ENCODE data around the gene ADAM12.
"Not testable (repeated sequence)": the region's sequence is repeated elsewhere in the genome, so short reads cannot be mapped to it uniquely, and the experiment has no call there.

ADAM12 gene

DNA sequence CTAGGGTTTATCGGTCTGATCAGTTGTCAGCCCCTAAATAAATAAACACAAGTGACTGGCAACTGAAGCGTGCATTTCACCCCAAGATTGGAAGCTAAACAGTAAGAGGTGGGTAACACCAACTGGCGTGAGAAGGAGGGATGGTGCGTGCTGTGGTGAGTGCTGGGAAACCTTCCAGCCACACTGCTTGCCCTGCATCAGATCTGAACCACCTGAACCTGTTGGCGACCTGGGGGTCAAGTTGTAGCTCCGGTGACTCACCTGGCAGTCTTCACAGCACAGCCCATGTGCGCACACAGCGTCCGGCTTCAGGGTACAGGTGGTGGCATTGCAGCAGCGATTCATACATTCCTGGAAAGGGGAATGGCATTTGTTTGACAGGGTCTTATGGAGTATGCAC lies 321.8 kb downstream of the ADAM12 start:
- no peak for DNase-seq

DNA sequence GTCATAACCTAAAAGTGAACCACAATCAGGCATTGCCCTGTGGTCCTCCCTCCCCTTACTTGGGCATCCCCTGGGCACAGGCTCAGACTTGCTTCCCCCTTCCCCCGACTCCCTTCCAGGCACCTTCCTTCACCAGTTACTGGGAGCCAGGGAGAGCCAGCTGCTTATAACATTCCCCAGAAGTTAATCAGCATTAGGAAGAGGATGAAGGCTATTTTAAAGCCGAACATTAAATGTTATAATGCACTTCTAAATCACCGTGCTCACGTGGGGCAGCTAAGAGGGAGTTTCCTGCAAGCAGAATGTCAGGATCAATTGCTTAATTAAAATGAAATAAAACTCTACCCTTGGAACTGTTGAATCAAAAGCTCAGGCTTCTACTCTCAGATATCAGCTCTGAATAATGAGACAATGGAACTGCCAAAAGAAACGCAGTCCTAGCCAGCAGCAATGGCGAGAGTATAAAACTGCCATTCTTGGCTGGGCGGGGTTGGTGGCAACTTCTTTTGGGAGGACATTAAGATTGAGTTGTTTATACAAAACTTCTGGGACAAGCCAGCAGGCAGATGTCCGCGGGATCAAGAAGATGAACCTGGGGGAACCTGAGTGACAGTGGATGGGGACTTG lies 322.4 kb downstream of the ADAM12 start:
- no peak for DNase-seq

DNA sequence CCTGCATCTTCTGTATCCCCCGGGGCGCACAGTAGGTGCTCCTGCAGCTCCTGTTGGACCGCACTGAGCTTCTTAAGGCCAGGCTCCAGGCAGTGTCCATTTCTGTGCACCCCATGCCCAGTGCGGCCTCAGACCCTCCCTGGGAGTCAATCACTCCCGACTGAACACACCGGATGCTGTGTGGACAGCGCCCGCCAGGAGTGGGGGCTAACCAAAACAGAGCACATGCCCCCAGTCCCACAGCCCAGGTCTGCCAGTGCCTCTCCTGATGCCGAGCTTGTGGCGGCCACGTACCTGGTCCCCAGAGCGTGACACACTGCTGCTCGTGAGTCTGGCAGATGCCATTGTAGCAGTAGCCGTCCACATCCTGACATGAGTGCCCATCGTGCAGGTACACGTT lies 323.8 kb downstream of the ADAM12 start:
- no peak for DNase-seq

DNA sequence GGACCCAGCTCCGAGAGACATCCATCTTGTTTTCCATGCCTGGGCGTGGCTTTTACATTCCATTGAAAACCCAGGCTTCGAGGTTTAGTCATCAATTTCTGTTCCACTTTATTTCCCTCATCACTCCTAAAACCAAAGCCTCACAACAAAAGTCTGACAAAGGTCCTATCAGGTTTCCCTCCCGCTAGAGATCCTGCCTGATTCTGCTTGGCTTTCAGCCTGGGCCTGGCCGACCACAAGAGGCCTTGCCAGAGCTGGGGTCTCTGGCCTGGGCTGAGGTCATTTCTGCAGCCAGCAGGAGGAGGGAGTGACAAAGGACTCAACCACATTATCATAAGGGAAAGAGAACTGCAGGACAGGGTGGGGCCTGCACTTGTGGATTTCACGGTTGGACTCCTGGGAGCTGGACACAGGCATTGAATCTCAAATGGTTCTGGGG lies 324.9 kb downstream of the ADAM12 start:
- no peak for DNase-seq

DNA sequence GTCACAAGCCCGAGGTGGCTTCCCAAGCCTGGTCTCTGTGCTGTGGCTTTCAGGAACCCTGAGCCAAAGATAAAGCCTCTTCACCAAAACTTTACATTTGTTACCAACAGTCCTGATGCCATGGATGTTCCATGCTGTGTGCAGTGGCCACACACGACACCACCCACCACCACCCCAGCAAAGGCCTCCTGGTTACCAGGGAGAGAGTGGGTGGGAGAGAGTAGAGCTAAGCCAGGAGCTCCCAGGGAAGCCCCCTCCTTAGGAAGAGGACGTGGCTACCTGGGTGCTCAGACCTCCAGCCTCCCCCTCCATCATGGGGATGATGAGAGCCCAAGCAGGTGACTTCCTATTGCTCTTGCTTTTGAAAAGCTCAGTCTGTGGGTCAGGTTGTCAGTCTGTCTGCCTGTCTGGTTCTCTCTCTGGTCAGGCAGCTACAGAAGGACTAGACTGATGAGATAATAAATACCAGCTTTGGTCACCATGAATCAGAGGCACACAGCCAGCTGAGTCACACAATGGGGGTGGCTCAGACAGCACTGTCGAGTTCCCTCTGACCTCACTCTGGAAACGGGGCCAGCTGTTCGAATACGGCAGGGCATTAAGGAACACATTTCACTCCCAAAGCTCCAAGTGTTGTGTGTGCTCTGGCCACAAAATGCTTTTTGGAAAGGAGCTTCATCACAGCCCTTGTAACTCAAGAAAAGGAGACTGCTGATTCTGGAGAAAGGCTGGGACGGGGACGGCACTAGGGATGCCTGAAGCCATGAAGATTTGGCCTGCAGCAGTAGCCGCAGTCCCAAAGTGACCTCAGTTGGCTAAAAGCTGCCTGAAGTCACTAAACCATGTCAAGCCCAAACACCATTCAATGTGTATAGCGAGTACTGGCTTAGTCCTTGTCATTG lies 325.9 kb downstream of the ADAM12 start:
- no peak for DNase-seq

DNA sequence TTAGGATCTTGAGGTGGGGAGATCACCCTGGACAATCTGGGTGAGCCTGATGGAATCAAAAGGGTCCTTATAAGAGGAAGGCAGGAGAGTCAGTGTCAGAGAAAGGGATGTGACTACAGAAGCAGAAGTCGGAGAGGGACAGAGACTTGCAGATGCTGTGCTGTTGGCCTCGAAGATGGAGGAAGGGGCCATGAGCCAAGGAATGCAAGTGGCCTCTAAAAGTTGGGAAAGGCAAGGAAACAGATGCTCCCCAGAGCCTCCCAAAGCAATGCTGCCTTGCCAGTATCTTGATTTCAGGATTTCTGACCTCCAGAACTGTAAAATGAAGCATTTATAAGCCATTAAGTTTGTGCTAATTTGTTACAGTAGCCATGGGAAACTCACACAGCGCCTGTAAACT lies 326.8 kb downstream of the ADAM12 start:
- DNase-seq = no peak

DNA sequence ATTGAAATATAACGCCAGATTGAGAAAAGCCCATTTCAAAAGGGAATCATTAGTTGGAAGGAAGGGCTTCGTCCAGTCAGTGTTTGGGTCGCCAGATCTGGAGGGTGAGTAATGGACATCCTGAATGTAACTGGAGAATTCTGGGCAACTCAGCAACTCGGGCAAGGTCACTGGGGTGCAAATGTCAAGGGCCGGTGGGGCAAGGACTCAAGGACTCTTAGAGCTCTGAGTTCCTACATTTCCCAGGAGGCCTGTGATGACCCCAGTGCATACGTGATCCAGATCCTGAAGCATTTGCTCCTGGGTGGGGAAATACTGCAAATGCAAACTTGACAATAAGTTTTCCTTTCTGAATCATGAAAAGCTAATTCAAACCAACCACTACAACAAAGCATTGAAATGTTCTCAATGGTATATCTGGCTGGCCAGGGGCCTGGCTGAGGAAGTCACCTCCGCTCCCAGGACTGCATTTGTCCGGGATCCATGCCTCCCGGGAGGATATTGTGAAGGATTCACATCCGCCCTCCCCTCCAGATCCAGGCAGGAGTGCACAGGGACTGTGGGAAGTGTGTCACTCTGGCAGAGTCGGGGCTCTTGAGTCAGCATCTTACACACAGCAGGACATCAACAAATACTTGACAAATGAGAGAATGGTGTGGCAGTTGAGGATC lies 327.9 kb downstream of the ADAM12 start:
- no peak for DNase-seq

DNA sequence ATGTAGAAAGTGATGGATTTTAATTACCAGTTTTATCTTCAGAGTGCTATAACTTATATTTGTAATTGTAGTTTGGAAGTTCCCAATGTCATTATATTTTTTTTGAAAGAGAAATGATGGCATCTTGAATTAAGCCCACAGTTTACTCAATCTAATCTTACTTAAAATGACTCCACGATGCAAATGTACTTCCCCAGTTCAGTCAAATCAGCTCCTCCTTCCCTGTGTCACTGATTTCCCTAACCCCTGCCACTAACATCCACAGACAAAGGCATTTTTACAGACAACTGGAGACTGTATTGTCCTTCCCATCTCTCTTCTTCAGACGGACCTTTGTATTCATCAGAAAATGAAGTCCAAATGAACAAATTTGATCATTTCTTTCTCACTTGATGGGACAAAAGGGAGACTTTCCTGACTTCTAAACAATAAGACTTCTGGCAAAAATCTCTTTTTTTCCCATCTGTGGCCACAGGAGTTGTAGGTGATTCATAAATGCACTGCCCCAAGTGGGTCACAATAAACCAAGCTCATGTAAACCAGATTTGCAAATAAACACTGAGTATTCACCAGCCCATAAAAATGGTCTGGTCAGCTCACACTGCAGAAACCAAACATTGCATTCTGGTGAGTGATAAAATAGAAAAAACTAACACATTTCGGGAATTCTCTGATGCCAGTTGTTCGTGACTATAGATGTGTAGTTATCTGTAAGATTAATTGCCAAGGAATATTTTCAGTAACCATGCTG lies 329.0 kb downstream of the ADAM12 start:
- no peak for DNase-seq

DNA sequence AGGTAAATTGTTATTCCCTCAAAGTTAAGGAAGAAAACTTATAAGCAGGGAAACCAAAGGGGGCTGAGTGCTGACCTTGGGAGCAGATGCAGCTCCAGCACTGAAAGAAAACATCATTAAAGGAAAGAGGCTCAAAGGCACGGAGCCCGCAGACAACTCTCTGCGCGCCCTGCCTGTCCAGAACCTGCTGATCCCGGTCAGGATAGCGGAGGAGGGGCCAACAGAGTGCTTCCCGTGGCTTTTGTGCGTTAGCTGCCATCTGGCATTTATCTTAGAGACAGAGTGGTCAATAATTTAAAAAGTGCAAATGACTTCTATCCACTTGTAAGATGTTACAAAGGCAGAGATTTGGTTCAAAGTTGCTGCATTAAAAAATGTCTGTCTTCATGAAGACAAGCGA lies 329.8 kb downstream of the ADAM12 start:
- DNase-seq = no peak

DNA sequence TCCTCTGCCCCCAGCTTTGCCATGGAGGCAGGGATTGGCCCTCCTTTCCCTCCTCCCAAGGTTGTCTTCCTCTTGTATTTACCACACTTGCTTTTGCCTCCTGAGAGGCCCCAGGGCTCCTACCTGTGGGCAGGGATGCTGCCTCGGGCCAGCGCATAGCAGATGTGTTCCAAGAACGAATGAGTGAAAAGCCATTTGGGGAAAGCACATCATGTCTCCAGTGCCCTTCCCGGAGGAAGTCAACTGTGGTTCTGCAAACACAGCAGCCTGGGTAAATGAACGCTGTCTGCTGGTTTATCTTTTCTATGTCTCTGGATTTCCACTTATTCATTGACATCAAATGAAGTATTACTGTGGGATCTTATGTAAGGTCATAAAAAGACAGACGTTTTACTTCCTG lies 330.2 kb downstream of the ADAM12 start:
- DNase-seq = no peak

DNA sequence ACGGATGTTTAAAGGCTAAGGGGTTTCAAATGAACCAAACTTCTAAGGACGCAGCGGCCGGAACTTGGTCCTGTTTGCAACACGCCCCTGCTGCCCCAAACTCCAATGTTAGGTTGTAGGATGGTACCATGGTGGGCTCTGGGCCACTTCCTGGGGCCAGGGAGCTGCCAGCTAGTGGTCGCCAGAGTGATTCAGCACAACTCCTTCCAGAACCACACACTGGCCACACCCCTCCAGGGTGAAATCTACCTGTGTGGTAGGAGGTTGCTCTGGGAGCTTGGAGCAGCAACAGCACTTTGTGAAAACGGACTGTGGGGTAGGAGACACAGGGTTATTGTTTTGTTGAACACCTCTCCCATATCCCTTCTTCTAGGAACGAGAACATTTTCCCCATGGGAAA lies 330.8 kb downstream of the ADAM12 start:
- DNase-seq = no peak

DNA sequence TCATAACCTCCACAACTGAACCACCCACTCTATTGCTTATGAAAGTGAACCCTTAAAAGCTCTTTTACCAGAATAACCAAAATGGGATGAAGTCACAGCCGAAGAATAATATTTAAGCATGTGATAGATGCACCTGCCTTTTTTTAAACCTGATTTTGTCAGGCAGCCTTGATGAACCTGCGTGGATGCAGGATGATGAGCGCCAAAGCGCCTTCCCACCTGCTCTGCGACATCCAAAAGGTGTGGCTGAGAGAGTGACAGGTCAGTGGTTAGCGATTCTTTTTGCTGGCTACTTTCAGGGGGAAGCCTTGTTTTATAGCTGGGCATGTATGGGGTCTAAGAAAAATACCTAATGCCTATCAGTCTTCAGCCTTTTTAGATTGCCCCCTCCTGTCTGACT lies 334.1 kb downstream of the ADAM12 start:
- no peak for DNase-seq

DNA sequence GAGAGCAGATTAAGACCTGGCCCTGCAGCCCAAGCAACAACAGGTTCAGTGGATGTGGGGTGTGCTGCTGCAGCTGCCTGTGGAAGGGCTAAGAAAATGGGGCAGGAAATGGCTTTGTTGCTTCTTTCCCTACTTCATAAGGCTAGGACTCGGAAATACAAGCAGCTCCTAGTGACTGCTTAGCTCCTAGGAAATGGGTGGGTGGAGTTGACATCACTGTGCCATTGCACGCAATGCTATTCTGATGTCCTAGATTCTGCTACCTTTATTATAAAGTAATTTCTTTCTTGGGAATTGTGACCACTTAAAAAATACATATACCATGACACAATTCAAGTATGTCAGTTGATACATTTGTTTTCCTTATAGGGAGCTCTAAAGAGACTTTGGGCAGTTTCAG lies 336.1 kb downstream of the ADAM12 start:
- no peak for DNase-seq

DNA sequence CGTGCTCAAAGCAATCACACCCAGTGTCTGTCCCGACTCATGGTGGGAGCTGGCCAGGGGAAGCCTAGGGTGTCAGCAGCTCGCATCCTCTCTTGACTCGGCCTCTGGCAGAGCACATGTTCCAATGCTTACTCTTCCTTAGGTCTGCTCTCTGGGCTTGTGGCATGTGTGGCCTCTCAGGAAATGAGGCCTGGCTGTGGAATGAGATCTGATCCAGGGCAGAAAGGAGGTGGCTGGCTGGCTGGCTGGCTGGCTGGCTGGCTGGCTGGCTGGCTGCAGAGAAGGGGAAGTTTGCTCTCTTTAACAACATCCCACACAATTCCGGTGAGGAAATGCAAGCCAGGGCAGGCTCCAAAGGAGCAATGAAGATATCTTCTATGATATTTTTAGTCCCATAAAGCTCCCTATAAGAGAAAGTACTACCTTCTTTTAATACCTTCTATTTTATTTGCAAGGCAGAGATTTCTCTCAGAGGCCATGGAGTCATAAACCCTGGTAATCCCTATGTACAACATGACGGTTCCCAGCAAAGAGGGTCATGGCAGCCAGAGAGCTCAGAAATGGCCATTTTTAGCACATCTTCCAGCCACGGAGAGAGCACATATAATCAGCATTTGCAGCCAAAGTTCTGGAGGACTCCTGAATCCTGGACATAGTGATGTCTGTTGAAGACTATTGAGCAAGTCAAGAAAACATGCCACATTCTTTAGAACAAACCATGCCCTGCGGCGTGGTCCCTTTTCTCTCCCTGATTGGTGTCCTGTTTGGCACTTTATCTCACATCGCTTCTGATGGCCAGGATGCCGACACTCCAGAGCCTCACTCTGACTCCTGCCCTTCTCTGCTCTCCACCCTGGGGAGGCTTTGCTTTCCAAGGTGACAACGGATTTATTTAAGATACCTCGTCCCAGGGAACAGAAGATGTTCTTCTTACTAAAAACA lies 338.2 kb downstream of the ADAM12 start:
- no peak for DNase-seq

DNA sequence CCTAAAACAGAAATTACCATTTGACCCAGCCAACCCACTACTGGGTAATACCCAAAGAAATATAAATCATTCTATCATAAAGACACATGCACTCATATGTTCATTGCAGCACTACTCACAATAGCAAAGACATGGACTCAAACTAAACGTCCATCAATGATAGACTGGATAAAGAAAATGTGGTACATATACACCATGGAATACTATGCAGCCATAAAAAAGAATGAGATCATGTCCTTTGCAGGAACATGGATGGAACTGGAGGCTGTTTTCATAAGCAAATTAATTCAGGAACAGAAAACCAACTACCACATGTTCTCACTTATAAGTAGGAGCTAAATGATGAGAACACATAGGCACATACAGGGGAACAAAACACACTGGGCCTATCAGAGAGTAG lies 340.5 kb downstream of the ADAM12 start:
- DNase-seq = not testable (repeated sequence)

DNA sequence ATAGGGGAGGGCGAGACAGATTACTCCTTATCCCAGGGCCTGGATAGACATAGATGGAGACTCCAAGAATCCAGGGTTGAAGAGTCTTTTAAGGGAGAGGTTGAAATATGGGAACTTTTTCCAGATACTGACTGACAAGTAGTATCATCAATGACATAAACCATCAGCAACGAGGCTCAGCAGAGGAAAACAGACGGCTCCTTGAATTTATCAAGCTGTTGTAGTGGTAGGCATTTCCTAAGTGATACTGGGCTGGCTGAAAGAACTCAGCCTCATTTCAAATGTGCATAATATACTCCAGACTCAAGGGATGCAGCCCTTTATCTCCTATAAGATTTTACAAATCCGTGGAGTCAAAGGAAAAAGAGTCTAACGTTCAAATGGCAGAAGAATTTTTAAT lies 341.4 kb downstream of the ADAM12 start:
- no peak for DNase-seq

DNA sequence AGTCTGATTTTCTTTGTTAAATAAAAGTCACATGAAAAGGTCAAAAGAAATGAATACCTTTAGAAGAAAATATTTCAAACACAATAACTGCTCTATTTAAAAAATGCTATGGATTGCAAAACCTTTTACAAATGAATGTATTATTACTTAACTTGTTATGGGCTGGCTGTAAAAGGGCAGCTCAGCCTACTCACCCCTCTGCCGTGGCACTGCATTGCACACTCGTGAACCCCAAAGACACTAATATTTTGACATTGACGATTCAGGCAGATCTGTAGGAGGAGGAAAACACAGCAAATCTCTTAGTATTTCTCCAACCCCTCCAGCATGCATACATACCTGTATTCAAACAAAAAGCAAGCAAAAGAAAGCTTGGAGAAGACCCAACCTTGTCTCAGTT lies 342.4 kb downstream of the ADAM12 start:
- no peak for DNase-seq

DNA sequence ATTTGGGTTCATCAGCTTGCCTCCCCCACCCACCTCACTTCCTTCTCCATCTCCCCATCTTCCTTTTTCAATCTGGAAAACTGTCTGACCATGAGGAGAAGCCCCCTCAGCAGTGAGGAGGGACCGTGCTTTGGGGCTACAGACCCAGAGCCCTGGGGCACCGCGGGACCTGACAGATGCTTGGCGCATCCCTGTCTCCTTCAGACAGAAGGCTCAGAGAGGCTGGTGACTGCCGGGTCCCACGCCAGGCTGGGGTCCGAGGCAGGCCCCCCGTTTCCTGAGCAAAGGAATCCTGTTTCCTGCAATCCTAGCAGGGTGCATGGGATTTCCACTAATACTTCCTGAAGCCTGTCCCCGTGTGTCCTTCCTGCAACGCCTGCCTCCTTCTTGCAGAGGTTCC lies 344.9 kb downstream of the ADAM12 start:
- no peak for DNase-seq

DNA sequence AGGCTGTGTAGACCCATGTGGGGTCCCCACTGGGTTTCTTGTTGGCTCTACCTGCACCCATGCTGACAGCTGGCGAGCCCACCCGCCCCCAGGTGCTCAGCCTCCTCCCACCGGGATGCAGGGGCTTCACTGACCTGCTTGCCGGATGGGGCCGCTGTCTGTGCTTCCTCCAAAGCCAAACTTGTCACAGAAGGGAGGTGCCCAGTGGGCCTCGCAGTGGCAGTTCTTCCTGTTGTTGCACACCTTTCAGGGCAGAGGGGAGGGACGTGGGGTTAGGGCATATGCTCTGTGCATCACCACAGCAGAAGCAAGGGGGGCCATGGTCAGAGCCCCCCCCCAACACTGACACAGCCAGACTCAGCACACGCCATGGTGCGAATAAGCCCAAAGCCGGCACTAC lies 345.4 kb downstream of the ADAM12 start:
- DNase-seq = no peak

DNA sequence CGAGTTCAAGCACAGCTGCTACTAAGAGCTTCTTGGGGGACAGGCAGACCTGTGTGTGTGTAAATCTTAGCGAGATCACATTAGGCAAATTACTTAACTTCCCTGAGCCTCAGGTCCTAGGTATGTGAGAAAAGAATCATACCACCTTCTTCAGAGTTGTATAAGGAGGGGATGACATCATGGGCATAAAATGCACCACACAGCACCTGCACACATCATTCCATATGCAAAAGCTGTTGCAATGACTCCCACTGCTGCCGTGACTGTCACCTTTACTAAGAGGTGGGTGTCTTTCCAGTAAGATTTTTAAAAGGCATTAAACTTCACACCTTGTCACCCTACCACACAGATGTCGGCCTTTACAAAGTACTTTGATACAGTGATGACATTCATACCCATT lies 345.9 kb downstream of the ADAM12 start:
- no peak for DNase-seq

DNA sequence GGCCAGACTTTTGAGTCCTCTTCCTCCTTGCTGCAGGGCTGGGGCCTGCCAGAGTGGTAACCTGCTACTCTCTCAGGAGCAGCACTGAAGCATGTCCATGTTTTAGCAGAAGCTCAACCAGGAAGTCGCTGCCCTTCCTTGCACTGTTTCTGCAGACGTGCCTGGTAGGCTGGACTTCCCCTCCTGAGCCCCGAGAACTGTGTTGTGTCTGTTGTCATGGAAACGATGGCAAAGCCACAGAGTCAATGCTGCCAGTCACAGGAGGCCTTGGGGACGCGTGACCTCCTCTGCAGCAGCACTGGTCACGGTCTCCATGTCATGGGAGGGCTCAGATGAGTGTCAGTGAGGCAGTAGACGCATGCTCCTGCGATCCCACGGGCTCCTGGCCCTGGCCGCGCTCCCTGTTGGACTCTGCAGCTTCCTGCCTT lies 346.5 kb downstream of the ADAM12 start:
- DNase-seq = no peak

DNA sequence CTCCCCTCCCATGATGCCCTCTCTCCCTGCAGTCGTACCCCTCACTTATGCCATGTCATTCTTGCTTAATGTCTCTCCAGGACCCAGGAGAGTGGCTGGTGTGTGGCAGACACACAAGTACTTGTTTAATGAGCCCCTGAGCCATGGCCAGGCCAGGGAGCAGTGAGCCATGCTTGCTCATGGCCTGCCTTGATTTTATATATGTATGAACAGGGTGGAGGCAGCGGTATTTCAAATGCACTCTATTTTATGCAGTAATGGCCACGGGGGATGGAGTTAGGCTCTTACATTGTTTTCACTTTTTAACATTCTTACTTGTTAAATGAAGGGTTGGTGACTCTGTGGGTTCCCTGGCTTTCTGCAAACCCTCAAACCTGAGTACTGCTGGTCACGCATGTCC lies 347.2 kb downstream of the ADAM12 start:
- no peak for DNase-seq
